Adrenal gland (tissue), 5 donors: ENCODE data around the gene GOLPH3.
A peak's percentile ranks its signal among the peaks of the same experiment; 100 is the strongest.

Experiments used
- CTCF ChIP-seq, 6 experiments: fragments of 450-650 bp in 4 of 6; fragments of 200-600 bp in 2 of 6; sonication (generic) in 1 of 6; IDR thresholded peaks; 1 replicate in 5 of 6; 2 replicates in 1 of 6; pipeline versions ENCODE4 v1.5.1 to v1.8.0; 2016 to 2021; ENCODE audit warnings: antibody characterized with exemption in 6 of 6, mild to moderate bottlenecking in 2 of 6, moderate library complexity in 1 of 6
- POLR2A ChIP-seq, 2 donors: fragments of 450-650 bp; IDR thresholded peaks; one replicate each; pipeline ENCODE4 v1.6.1; 2017; ENCODE audit warnings: antibody characterized with exemption in 2 of 2, mild to moderate bottlenecking in 2 of 2, moderate library complexity in 1 of 2
- donor health status: DM: no; HTN: no; CAD: no.

GRCh38 chr5:32076699-32077695 lies 97.1 kb downstream of the GOLPH3 start:
- TF ChIP-seq CTCF (IDR thresholded peaks at IDR 0.05) (peak; percentile 55 to 80 (median 76)), POLR2A (IDR thresholded peaks at IDR 0.05) (no peak)
